Subcutaneous abdominal adipose tissue (tissue), 5 donors: ENCODE data around the gene STK32B.

Experiments
- H3K27ac ChIP-seq: one replicate; pipeline ENCODE4 v1.7.0; 2013; ENCODE audit warnings: low read depth, mild to moderate bottlenecking, inconsistent platforms, low read length, moderate library complexity
- H3K27me3 ChIP-seq, 5 donors: one replicate each; pipeline ENCODE4 v1.7.0; 2013; ENCODE audit warnings: low read length in 5 of 5, inconsistent platforms in 1 of 5; ENCODE audit not compliant: control insufficient read depth in 5 of 5, insufficient read depth in 4 of 5
- H3K36me3 ChIP-seq, 5 donors: one replicate each; pipeline ENCODE4 v1.7.0; 2013; ENCODE audit warnings: low read length in 5 of 5; ENCODE audit not compliant: control insufficient read depth in 5 of 5, insufficient read depth in 5 of 5
- H3K4me1 ChIP-seq, 5 donors: one replicate each; pipeline ENCODE4 v1.7.0; 2013; ENCODE audit warnings: low read length in 5 of 5, mild to moderate bottlenecking in 3 of 5, moderate library complexity in 1 of 5; ENCODE audit not compliant: control insufficient read depth in 5 of 5, insufficient read depth in 5 of 5
- H3K4me3 ChIP-seq, 5 donors: one replicate each; pipeline ENCODE4 v1.7.0; 2013; ENCODE audit warnings: low read length in 5 of 5, low read depth in 1 of 5
- H3K9ac ChIP-seq, 5 donors: one replicate each; pipeline ENCODE4 v1.7.0; 2013; ENCODE audit warnings: low read length in 5 of 5, mild to moderate bottlenecking in 4 of 5, moderate library complexity in 3 of 5
- H3K9me3 ChIP-seq, 5 donors: one replicate each; pipeline ENCODE4 v1.7.0; 2013; ENCODE audit warnings: low read length in 5 of 5; ENCODE audit not compliant: control insufficient read depth in 5 of 5
- donor health status: healthy.
- donor health status: healthy.
- donor health status: healthy.
- donor health status: healthy.
- donor health status: healthy.

STK32B gene

DNA sequence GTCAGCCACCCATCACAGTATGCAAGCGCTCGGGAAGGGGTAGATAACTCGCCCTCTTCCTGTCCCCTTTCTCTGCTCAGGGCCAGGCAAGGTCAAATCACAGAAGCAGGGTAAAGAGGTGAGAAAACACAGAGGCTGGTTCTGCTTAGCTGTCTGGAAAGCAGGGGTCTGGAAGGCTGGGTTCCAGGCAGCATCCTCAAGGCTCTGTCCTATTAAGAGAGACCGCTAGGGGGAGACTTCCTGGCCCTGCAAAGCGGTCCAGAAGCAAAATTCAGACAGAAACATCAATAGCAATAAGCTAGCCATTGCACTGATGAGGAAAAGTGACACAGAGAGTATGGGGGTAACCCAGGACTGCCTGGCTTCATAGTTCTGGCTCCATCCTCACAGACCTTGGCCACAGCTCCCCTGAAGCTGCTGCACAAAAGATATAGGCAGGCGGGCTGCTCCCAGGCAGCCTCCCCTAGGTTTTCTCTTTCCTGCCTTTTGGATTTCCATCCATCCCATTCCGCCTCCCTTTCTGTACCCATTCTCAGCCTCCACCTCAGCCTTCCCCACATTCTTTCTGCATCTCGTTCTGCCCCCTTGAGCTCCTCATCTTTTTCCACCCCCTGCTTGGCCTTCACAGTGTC is 348.6 kb downstream of the STK32B start:
- H3K36me3 ChIP-seq, result no peaks in the 10 kb centered on the region
- H3K4me1 ChIP-seq, result no peaks in the 10 kb centered on the region

DNA sequence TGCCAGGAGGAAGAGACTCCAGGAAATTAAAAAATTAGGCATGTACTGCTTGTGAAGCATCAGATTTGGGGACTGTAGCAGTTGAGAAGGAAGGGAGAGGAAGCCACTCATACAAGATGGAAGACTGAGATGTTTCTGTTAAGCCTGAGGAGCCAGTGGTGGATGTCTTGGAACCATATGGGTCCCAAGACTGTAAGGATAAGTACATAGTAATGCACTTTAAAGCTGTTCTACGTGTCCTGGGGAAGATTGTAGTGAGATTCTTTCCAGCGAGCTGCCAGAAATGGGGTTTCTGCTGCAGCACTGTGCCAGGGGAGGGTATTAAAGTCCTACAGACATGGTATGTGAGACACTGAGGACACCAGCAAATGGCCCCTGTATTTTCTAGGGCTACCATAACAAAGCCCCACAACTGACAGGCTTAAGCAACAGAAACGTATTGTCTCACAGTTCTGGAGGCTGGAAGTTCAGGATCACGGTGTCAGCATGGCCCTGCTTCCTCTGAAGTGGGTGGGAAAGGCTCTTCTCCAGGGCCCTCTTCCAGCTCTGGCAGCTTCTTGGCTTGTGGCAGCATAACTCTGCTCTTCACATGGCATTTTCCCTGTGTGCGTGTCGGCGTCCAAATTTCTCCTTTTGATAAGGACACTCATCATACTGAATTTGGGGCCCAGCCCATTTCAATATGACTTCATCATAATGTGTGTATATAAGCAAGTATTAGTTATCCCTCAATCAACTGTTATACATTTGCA is 352.6 kb downstream of the STK32B start:
- no peak overlapping the region for H3K9ac ChIP-seq
- peaks cover 2 to 33% (median 13%) of the 10 kb centered on the region in 5 donors for H3K9me3 ChIP-seq
- no peaks in the 10 kb centered on the region for H3K36me3 ChIP-seq
- H3K4me1 ChIP-seq, result no peaks in the 10 kb centered on the region
- H3K27ac ChIP-seq, result no peak overlapping the region
- no peaks in the 10 kb centered on the region for H3K27me3 ChIP-seq
- H3K4me3 ChIP-seq, result no peak overlapping the region

More for the DNA sequence above, 348.6 kb downstream of the STK32B start:
- Histone ChIP-seq H3K9me3 (peaks cover 0 to 12% (median 10%) of the 10 kb centered on the region in 5 donors), H3K4me3 (no peak overlapping the region), H3K9ac (no peak overlapping the region), H3K27me3 (no peaks in the 10 kb centered on the region), H3K27ac (no peak overlapping the region)

DNA sequence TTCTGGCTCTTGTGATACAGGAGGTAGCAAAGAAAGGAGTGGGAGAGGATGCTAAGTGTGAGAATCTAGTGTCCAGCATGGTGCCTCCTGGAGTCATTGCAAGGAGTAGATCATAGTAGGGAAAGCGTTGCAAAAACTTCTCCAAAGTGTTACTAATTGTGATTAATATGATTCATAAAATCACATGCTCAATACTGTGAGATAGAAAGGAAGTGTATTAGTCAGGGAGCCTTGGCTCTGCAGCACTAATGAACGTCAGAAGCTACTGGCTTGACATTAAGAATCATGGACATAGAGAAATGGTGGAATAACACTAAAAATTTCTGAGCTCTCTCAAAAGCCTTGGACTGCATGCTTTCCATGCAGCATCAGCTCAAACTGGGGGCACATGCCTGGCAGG is 358.0 kb downstream of the STK32B start:
- H3K9me3 ChIP-seq, result peaks cover 2 to 21% (median 3%) of the 10 kb centered on the region in 5 donors

DNA sequence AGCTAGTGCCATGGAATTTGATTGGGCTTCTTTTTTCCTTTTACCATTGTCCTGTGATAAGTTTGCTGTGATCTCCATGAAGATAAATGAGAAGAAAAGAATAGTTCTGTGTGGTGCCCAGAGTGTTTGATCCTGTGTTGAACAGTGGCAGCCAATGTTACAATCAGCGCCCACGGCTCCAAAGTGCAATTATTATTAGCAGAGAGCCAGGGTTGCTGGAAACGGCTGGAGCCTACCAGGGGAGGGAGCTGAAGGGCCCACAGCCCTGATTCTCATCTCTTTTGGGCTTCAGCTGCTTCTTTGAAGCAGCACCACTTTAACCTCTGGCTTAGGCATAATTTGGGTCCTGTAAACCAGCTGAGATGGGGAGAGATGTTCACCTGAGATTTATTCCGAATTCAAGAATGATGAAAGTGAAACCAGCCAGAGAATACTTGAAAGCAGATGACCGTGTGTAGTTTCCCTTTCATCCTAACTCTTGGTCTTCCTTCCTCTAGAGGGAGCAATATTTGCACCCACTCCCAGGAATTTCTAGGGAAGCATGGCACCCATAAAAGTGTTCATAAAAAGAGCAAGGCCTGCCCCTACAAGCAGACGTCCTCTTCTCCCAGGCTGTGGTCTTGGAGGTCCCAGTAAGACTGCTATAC is 358.8 kb downstream of the STK32B start:
- Histone ChIP-seq H3K4me1 (no peaks in the 10 kb centered on the region), H3K36me3 (no peaks in the 10 kb centered on the region), H3K27me3 (no peaks in the 10 kb centered on the region), H3K9ac (no peak overlapping the region), H3K27ac (no peak overlapping the region), H3K9me3 (peaks cover 2 to 21% (median 3%) of the 10 kb centered on the region in 5 donors), H3K4me3 (no peak overlapping the region)

More for the DNA sequence above, 358.0 kb downstream of the STK32B start:
- Histone ChIP-seq H3K27ac (no peak overlapping the region), H3K27me3 (no peaks in the 10 kb centered on the region), H3K36me3 (no peaks in the 10 kb centered on the region), H3K4me1 (no peaks in the 10 kb centered on the region), H3K9ac (no peak overlapping the region), H3K4me3 (no peak overlapping the region)

DNA sequence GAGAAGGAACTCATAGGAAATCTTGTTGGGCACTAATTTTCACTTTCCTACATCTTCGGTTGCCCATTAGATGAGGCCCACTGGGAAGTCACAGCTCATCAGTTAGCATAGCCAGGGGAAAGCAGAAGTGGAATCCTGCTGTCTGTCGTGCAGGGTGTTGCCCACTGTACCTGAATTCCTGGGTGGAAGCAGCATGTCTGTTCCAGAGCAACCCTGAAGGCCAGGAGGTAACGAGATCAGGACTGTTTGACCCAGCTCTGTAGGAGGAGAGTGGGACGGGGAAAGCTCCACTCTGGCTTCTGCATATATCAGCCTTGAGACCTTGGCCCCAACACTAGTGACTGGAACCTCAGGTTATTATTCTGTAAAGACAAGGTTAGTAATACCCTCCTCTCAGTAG is 361.0 kb downstream of the STK32B start:
- Histone ChIP-seq H3K27ac (no peak overlapping the region), H3K36me3 (no peaks in the 10 kb centered on the region), H3K9ac (no peak overlapping the region), H3K4me3 (no peak overlapping the region), H3K27me3 (no peaks in the 10 kb centered on the region), H3K4me1 (no peaks in the 10 kb centered on the region), H3K9me3 (peaks cover 9 to 26% (median 15%) of the 10 kb centered on the region in 5 donors)

DNA sequence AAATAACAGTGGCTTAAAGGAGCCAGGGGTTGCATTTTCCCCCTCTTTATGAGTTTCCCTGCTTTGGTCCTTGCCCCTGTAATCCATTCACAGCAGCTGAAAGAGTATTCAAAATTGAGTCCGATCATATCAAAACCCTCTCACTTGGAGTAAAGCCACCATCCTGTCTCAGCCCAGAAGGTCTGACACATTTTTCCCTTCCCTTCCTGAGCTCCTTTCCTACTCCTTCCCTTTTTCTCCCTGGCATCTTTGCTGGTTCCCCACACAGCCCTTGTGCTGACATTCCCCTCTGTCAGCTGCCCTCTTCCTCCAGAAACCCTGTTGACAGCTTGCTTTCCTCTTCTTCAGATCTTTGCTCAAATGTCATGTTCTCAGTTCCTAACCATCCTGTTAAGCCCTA is 361.5 kb downstream of the STK32B start:
- Histone ChIP-seq H3K9me3 (peaks cover 7 to 26% (median 16%) of the 10 kb centered on the region in 5 donors), H3K4me3 (no peak overlapping the region), H3K27me3 (no peaks in the 10 kb centered on the region), H3K27ac (no peak overlapping the region), H3K9ac (no peak overlapping the region), H3K36me3 (no peaks in the 10 kb centered on the region), H3K4me1 (no peaks in the 10 kb centered on the region)

DNA sequence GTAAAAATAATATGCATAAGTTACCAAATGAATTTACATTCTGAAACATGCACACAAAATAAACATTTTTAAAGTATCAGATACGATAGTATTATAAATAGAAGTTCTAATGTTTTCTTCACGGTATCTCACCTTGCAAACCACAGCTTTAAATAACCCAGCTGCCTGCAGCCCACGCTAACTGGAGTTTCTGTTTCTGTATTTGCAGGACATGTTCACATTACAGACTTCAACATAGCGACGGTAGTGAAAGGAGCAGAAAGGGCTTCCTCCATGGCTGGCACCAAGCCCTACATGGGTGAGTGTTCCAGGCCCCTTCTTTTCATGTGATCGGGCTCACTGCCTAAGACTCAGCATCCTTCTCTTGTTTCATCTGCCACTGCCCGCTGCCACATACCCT is 365.4 kb downstream of the STK32B start:
- H3K36me3 ChIP-seq, result no peaks in the 10 kb centered on the region
- no peak overlapping the region for H3K27ac ChIP-seq
- no peak overlapping the region for H3K4me3 ChIP-seq

DNA sequence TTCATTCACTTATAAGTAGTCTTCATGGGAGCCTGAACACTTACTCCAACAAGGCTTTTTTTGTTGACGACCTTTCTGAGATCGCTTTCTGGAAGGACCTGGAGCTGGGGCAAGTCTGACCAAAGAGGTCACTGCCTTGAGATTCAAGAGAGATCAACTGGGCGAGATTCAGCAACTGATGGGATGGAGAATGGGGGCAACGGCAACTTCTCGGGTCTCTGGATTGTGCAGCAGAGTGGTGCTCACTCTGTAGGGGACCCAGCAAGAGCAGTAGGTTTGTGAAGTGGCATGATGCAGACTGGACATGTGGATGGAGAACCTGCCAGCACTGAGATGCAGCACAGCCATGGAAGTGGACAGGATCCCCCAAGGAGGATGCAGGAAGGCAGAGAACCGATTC is 369.0 kb downstream of the STK32B start:
- H3K9me3 ChIP-seq, result peaks cover 12 to 33% (median 24%) of the 10 kb centered on the region in 5 donors
- no peak overlapping the region for H3K9ac ChIP-seq
- H3K36me3 ChIP-seq, result no peaks in the 10 kb centered on the region
- H3K27me3 ChIP-seq, result no peaks in the 10 kb centered on the region
- H3K4me1 ChIP-seq, result no peaks in the 10 kb centered on the region
- H3K27ac ChIP-seq, result no peak overlapping the region
- no peak overlapping the region for H3K4me3 ChIP-seq

More for the DNA sequence above, 365.4 kb downstream of the STK32B start:
- Histone ChIP-seq H3K4me1 (no peaks in the 10 kb centered on the region), H3K9me3 (peaks cover 12 to 33% (median 24%) of the 10 kb centered on the region in 5 donors), H3K9ac (no peak overlapping the region), H3K27me3 (no peaks in the 10 kb centered on the region)

DNA sequence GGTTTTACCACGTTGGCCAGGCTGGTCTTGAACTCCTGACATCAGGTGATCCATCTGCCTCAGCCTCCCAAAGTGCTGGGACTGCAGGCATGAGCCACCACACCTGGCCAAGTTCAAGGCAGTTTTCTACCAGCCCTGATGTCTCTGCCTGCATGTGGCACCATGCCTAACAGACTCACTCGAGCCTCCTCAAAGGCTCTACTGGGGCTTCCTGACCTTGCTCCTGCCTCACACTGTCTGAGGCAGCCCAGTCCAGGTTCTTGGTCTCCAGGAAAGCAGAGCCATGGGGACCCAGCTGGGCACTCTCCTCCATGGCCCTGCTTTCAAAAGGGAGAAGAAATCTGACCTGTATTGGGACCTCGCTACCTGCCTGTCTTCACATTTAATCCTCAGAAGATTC is 370.1 kb downstream of the STK32B start:
- Histone ChIP-seq H3K9me3 (peaks cover 12 to 23% (median 17%) of the 10 kb centered on the region in 5 donors), H3K36me3 (no peaks in the 10 kb centered on the region), H3K27ac (no peak overlapping the region), H3K4me3 (no peak overlapping the region), H3K27me3 (no peaks in the 10 kb centered on the region), H3K9ac (no peak overlapping the region), H3K4me1 (no peaks in the 10 kb centered on the region)

DNA sequence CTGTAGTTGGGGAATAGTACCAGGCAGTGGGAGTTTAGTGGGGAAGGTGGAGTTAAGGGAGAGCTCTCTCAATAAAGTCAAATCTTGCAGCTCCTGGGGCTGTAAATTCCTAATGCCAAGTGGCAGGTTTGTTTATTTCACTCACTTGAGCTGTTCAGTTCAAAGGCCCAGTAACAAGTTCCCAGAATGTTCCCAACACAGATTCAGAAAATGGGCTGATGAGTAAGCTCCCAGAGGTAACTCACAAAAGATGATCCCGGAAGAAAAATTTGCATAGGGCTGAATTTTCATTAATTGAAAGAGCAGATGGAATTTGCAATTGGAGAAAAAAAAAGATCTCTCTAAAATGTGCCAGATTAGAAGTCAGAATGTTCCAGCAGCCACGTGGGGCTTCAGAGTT is 370.9 kb downstream of the STK32B start:
- Histone ChIP-seq H3K27ac (no peak overlapping the region), H3K4me3 (no peak overlapping the region), H3K27me3 (no peaks in the 10 kb centered on the region), H3K9ac (no peak overlapping the region), H3K9me3 (peaks cover 5 to 15% (median 11%) of the 10 kb centered on the region in 5 donors), H3K36me3 (no peaks in the 10 kb centered on the region), H3K4me1 (no peaks in the 10 kb centered on the region)
